Breast epithelium (tissue), 4 donors: ENCODE data around the gene EEF1A2. TPM values are rescaled to one million over a fixed set of nuclear protein-coding genes. Genes with fewer than 3 reads are reported as not detected.

Experiments
- DNase-seq, 2 donors: peaks; one replicate each; pipeline ENCODE4 v3.0.0-alpha.2; 2019; ENCODE audit warnings: low spot score in 2 of 2
- H3K27ac ChIP-seq, 2 donors: fragments of 200-600 bp; sonication (generic) in 1 of 2; one replicate each; pipeline ENCODE4 v1.5.1; 2016 to 2019; ENCODE audit warnings: mild to moderate bottlenecking in 1 of 2
- H3K27me3 ChIP-seq, 2 donors: fragments of 200-600 bp; sonication (generic) in 1 of 2; one replicate each; pipeline versions ENCODE4 v1.5.1 to v1.6.0; 2017 to 2019; ENCODE audit warnings: control low read depth in 1 of 2, mild to moderate bottlenecking in 1 of 2
- H3K36me3 ChIP-seq: fragments of 200-600 bp; one replicate; pipeline ENCODE4 v1.5.1; 2019
- H3K4me1 ChIP-seq, 2 donors: fragments of 200-600 bp; sonication (generic); one replicate each; pipeline ENCODE4 v1.5.1; 2016 to 2019; ENCODE audit warnings: control low read depth in 1 of 2
- H3K4me3 ChIP-seq, 3 donors: fragments of 200-600 bp; sonication (generic); 1 replicate in 2 of 3; 2 replicates in 1 of 3; pipeline ENCODE4 v1.5.1; 2016 to 2019; ENCODE audit warnings: mild to moderate bottlenecking in 3 of 3, moderate library complexity in 2 of 3
- H3K9me3 ChIP-seq, 2 donors: fragments of 200-600 bp; sonication (generic) in 1 of 2; one replicate each; pipeline ENCODE4 v1.5.1; 2016 to 2019; ENCODE audit warnings: control low read depth in 1 of 2
- CTCF ChIP-seq, 3 donors: fragments of 450-650 bp; IDR thresholded peaks; one replicate each; pipeline ENCODE4 v1.5.1; 2016 to 2017; ENCODE audit warnings: antibody characterized with exemption in 3 of 3, mild to moderate bottlenecking in 3 of 3, moderate library complexity in 3 of 3
- POLR2A ChIP-seq: fragments of 450-650 bp; IDR thresholded peaks from one replicate; pipeline ENCODE4 v1.6.1; 2016; ENCODE audit warnings: antibody characterized with exemption, mild to moderate bottlenecking, moderate library complexity
- POLR2AphosphoS5 ChIP-seq, 3 donors: sonication (generic); formaldehyde crosslinking; IDR thresholded peaks; one replicate each; pipeline ENCODE4 v1.6.1; 2017; ENCODE audit warnings: antibody characterized with exemption in 3 of 3
- intact Hi-C: fragments of 100-400 bp; cut with DNase I; formaldehyde crosslinking; loops from one replicate; pipeline ENCODE4 v1.15.1; 2023; ENCODE audit warnings: low total_unique reads
- total RNA-seq, 3 donors: library from RNA; depleted of rRNA; stranded (reverse); fragments of >200 nt; gene quantifications; one replicate each; pipeline ENCODE4 v1.1.0, GENCODE V29; 2016

Gene EEF1A2
- total RNA-seq, 3 donors from 2014 or later = 0.48 to 20.6 (median 4.8) TPM

GRCh38 chr20:63454731-63455567 lies 43.9 kb downstream of the EEF1A2 start:
- Histone ChIP-seq H3K27ac (no peak overlapping the region), H3K4me1 (peaks cover 0 to 5% of the 10 kb centered on the region in 2 donors), H3K27me3 (peaks cover 15 to 92% of the 10 kb centered on the region in 2 donors), H3K36me3 (no peaks in the 10 kb centered on the region), H3K4me3 (no peak overlapping the region), H3K9me3 (peaks cover 0 to 2% of the 10 kb centered on the region in 2 donors)
- DNase-seq = no peak
- no peak for TF ChIP-seq CTCF (IDR thresholded peaks at IDR 0.05)
- no peak for TF ChIP-seq POLR2AphosphoS5 (IDR thresholded peaks at IDR 0.05)
- TF ChIP-seq POLR2A = no peak
- intact Hi-C loops = no loop called here

- H3K9me3 ChIP-seq = no peaks in the 10 kb centered on the region
- peaks cover 15 to 96% of the 10 kb centered on the region in 2 donors for H3K27me3 ChIP-seq
- H3K36me3 ChIP-seq = no peaks in the 10 kb centered on the region
- DNase-seq = no peak
- H3K4me1 ChIP-seq = peaks cover 0 to 5% of the 10 kb centered on the region in 2 donors
- no peak for TF ChIP-seq CTCF (IDR thresholded peaks at IDR 0.05)
- no peak for TF ChIP-seq POLR2AphosphoS5 (IDR thresholded peaks at IDR 0.05)
- no peak for TF ChIP-seq POLR2A
- no peak overlapping the region for H3K4me3 ChIP-seq
- intact Hi-C loops = no loop called here
- no peak overlapping the region for H3K27ac ChIP-seq
Observed at GRCh38 chr20:63452821-63453523, 45.9 kb downstream of the EEF1A2 start.

GRCh38 chr20:63452341-63452740 lies 46.5 kb downstream of the EEF1A2 start:
- Histone ChIP-seq H3K27ac (no peak overlapping the region), H3K9me3 (no peaks in the 10 kb centered on the region), H3K27me3 (peaks cover 15 to 96% of the 10 kb centered on the region in 2 donors), H3K4me3 (no peak overlapping the region), H3K4me1 (peaks cover 0 to 5% of the 10 kb centered on the region in 2 donors), H3K36me3 (no peaks in the 10 kb centered on the region)
- TF ChIP-seq POLR2AphosphoS5 (IDR thresholded peaks at IDR 0.05) = no peak
- TF ChIP-seq CTCF (IDR thresholded peaks at IDR 0.05) = no peak
- no peak for TF ChIP-seq POLR2A
- no peak for DNase-seq
- intact Hi-C loops = no loop called here

- no peaks in the 10 kb centered on the region for H3K9me3 ChIP-seq
- no peak for DNase-seq
- H3K4me1 ChIP-seq = peaks cover 0 to 5% of the 10 kb centered on the region in 2 donors
- intact Hi-C loops = no loop called here
- H3K27ac ChIP-seq = no peak overlapping the region
- H3K36me3 ChIP-seq = no peaks in the 10 kb centered on the region
- no peak overlapping the region for H3K4me3 ChIP-seq
- TF ChIP-seq POLR2AphosphoS5 (IDR thresholded peaks at IDR 0.05) (no peak), POLR2A (no peak), CTCF (IDR thresholded peaks at IDR 0.05) (no peak)
- peaks cover 14 to 96% of the 10 kb centered on the region in 2 donors for H3K27me3 ChIP-seq
Observed at GRCh38 chr20:63451821-63452220, 47.1 kb downstream of the EEF1A2 start.
